NCI-H2107 (cell line): ENCODE results near the gene C2CD4D.
"Not testable (repeated sequence)": the region's sequence is repeated elsewhere in the genome, so short reads cannot be mapped to it uniquely, and the experiment has no call there.

ENCODE experiments used
- DNase-seq: peaks from one replicate; lab custom pipeline; 2025; lab: John Stamatoyannopoulos, UW

C2CD4D gene

DNA sequence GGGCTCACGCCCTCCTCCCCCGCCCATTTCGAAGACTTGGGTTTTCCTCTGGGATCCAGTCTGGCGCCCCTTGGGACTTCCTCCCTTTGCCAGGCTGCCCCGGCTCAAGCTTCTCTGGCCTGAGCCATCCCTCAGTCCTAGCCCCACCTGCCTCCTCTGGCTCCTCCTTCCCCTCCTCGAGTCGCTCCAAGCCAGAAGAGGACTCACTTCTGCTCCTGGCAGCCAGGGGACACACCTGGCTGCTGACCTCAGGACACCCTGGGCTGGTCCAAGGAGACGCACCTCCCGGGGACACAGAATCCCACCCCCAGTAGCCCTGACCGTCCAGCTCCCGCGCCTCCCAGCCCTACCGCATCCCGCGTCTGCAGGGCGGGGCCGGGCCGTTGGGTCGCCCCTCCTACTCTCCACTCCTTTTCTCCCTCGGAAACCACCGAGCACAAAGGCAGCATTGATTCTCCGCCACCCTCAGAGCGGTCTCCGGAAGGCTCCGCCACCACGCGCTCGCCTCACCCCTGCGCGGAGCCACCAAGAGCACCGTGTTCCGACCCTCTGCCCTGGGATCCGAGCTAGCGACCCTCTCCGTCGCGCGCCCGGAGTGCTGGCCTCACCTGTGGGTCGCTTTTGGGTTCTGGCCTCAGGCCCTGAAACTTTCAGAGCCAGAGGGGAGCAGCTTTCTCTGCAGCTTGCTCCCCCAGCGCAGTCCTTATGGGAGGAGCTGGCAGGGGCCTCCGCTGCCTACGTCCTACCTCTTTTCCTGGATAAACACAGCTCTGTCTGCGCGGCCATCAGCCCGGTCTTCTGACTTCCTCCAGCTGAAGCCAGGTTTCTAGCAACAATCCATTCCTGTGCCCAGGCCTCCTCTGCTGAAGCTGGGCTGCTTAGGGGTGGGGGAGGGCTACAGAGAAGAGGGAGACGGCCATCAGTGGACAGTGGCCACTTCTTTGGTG lies at the start of gene C2CD4D:
Gene C2CD4D, minus strand, starts transcription at position 364 of the 947 bp plus-strand sequence. CDS start 831 bp downstream, outside the sequence.
- peak; percentile 50 for DNase-seq

DNA sequence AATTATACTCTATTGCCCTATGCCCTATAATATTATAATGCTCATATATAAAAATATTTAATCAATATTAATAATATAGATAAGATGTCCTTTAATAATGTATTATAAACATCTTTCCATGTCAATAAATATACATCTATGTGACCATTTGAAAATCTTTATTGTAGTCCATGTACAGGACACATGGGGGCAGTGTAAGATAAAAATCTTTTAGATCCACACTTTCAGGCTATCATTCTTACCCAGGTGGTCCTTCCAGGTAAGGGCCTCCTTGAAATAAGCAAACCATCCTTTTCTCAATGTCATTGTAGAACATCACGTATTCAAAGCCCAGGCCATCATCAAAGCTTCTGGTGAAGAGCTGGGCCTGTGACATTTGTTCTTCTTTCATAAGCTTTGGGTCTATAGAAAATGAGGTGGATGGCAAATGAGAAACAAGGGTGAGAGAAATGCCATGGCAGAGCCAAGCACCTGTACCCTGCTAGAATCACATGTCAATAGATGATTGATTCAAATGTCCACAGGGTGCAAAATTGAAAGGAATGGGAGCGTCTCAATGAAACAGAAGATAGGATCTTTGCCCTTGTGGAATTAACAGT lies 49.5 kb upstream of the C2CD4D start:
- DNase-seq, result no peak

DNA sequence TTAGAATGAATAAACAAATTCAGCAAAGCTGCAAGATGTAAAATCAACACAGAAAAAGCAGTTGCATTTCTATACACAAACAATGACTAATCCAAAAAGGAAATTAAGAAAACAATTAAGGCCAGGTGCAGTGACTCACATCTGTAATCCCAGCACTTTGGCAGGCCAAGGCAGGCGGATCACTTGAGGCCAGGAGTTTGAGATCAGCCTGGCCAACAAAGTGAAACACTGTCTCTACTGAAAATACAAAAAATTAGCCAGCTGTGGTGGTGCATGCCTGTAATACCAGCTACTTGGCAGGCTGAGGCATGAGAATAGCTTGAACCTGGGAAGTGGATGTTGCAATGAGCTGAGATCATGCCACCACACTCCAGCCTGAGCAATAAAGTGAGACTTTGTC lies 47.4 kb upstream of the C2CD4D start:
- DNase-seq, result no peak

DNA sequence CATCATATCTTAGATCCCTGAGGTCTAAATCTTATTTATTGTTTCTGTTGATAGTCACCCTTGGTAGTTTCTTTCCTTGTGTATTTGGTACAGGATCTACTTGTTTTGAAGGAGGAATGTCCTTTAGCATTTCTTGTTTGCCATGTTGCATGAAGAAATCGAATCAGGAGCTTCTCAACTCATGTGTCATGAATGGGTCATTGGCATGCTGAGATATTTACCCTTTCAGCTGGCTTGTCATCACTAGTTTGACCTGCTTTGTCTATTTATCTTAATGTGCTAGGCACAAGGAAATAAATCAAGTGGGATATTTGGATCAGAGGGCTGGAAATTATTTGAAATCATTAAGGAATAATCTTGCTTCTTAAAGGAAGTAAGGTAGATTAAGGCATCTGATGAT lies 45.9 kb upstream of the C2CD4D start:
- no peak for DNase-seq

DNA sequence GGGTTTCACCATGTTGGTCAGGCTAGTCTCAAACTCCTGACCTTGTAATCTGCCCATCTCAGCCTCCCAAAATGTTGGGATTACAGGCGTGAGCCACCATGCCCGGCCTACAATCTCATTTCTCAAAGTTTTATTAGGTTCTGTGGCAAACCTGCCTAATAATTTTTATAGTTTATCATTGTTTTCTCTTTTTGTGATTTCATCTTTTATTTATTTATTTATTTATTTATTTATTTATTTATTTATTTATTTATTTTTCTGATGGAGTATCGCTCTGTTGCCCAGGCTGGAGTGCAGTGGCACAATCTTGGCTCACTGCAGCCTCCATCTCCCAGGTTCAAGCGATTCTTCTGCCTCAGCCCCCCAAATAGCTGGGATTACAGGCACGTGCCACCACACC lies 45.3 kb upstream of the C2CD4D start:
- DNase-seq, result not testable (repeated sequence)

DNA sequence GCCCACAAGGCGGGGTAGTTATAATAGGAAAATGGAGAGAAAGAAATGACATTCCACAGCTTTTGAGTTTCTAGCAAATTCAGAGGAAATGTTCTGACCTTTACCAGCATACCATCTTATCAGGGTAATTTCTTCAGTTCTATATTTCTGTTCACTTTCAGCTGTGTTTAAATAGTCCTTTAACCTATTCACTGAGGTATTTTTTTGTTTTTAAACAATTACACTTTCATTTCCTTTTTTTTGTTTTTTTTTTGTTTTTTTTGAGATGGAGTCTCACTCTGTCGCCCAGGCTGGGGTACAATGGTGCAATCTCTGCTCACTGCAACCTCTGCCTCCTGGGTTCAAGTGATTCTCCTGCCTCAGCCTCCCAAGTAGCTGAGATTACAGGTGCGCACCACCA lies 44.8 kb upstream of the C2CD4D start:
- DNase-seq, result not testable (repeated sequence)

DNA sequence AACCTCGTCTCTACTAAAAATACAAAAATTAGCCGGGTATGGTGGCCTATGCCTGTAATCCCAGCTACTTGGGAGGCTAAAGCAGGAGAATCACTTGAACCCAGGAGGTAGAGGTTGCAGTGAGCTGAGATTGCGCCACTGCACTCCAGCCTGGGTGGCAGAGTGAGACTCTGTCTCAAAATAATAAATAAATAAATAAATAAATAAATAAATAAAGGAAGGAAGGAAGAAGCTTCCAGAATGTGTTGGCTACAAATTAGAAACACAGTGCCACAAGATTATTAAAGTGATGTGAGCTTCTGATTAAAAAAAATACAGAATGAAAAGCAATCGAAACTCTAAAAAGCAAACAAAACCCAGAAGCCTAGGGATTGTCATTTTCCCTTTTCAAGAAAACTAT lies 44.3 kb upstream of the C2CD4D start:
- not testable (repeated sequence) for DNase-seq

DNA sequence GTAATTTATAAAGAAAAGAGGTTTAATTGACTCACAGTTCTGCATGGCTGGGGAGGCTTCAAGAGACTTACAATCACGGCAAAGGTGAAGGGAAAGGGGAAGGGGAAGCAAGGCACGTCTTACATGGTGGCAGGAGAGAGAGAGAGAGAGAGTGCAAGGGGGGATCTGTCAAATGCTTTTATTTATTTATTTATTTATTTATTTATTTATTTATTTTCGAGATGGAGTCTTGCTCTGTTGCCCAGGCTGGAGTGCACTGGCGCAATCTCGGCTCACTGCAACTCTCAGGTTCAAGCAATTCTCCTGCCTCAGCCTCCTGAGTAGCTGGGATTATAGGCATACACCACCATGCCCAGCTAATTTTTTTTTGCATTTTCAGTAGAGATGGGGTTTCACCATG lies 43.3 kb upstream of the C2CD4D start:
- DNase-seq, result not testable (repeated sequence)

DNA sequence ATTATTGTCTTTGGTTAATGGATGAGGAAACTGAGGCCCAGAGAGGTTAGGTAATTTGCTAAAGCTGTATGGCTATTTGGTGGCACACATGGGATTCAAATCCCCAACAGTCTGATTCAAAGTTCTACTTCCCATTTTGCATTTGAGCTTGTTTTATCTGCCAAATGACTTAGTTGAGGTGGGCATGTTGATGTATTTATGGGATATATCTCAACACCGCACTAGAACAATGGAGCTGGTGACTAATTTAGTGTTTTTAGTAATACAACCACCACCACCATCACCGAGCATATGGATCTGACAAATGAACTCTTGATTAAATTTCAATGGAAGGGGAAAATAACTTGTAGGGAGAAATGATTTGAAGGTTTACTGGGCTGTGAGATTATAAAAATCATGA lies 42.8 kb upstream of the C2CD4D start:
- no peak for DNase-seq

DNA sequence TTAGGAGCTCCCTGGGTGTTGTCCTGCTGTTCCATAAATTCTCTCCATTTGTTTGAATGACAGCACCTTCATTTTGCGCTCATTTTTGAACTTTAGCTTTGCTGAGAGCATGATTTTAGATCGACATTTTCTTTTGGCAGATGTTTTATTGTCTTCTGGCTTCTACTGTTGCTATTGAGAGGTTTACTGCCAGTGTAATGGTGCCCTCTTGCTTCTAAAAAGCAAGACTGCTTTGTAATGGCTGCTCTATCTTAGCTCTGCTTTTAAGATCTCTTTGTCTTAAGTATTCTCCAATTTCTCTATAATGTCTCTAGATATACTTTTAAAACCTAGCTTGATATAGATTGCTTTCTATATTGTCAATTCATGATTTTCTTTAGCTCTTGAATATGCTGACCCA lies 41.9 kb upstream of the C2CD4D start:
- DNase-seq, result no peak

DNA sequence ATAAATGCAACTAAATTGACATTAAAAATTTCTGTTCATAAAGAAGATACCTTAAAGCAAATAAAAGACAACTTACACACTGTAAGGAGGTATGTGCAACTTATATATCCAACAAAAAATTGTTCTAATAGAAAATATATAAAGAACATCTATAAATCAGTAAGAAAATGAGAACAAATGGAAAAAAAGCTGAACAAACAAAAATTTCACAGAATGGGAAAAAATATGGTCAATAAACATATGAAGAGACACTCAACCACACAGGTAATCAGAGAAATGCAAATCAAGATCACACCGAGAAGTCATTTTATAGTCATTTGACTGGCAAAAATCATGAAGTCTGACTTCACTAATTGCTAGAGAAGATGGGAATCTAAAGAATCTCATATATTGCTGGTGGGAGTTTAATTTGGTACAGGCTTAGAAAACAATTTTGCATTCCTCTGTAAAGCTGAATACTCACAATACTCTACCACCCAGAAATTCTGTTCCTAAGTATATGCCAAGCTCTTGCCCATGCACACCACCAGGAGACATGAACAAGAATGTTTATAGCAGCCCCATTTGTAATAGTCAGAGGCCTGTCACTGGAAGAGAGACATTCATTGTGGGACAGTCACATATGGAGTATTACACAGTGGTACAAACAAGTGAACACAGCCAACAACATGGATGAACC lies 35.9 kb upstream of the C2CD4D start:
- DNase-seq, result no peak

DNA sequence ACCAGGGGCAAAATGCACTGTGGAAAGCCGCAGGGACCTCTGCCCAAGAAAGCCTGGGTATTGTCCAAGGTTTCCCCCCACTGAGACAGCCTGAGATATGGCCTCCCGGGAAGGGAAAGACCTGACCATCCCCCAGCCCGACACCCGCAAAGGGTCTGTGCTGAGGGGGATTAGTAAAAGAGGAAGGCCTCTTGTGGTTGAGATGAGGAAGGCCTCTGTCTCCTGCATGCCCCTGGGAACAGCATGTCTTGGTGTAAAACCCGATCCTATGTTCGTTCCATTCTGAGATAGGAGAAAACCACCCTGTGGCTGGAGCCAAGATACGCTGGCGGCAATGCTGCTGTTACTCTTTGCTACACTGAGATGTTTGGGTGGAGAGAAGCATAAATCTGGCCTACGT lies 33.2 kb upstream of the C2CD4D start:
- not testable (repeated sequence) for DNase-seq

DNA sequence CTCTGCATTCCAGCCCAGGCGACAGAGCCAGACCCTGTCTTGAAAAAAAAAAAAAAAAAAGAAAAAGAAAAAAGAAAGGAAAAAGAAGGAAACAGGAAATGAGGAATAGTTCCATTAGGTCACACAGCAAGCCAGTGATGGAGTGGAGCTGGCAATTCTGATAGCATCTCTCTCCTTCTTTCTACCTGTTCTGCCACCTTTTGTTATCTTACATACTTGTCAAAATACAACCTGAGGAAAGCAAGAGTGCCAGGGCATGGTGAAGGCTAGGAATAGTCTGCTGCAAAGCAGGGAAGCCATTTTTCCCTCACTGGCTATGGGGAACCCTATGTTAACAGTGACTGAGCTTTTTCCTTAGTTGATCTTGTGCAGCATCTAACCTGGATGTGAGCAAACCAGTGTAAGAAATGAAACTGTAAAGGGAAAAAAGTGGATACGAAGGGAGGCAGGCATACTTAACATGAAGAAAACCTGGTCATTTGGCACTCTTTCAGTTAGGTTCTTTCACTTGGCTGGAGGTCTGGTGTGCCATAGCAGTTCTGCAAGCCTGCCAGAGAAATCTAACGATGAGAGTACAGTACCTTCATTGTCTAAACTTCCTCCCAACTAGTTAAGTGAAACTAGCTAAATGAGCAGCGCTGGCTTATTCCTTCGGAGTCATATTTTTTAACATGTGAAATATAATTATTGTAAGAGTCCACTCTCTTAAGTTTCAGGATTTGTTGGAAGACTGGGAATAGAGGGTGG lies 31.8 kb upstream of the C2CD4D start:
- no peak for DNase-seq

DNA sequence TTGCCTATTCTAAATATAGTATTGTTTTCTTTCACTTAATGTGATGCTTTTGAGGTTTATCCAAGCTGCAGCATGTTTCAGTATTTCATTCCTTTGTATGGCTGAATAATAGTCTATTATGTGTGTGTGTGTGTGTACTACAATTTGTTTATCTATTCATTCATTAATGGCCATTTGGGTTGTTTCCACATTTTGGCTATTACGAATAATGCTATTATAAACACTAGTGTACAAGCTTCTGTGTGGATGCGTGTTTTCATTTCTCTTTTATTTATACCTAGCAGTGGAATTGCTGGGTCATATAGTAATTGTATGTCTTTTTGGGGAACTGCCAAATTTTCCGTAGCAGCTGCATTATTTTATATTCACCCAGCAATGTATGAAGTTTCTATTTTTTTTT lies 28.9 kb upstream of the C2CD4D start:
- no peak for DNase-seq

DNA sequence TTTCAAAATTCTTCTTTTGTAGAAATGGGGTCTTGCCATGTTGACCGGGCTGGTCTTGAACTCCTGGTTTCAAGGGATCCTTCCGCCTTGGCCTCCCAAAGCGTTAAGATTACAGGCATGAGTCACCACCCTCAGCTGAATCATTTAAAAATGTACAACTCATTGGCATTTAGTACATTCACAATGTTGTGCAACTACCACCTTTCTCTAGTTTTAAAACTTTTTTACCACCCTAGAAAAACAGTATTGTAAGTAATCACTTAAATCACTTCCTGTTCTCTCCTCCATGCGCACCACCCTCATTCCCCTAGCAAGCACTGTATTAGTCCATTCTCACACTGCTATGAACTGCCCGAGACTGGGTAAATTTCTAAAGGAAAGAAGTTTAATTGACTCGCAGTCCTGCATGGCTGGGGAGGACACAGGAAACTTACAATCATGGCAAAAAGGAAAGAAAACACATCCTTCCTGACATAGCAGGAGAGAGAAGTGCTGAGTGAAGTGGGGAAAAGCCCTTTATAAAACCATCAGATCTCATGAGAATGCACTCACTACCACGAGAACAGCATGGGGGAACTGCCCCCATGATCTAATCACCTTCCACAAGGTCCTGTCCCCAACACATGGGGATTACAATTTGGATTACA lies 28.3 kb upstream of the C2CD4D start:
- no peak for DNase-seq

DNA sequence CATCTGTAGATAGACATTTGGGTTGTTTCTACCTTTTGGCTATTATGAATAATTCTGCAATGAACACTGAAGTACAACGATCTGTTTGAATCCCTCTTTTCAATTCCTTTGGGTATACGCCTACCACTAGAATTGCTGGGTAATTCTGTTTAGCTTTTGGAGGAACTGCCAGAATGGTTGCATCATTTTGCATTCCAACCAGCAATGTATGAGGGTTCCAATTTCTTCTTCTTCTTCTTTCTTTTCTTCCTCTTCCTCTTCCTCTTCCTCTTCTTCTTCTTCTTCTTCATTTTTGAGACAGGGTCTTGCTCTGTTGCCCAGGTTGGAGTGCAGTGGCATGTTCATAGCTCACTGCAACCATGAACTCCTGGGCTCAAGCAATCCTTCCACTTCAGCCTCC lies 27.7 kb upstream of the C2CD4D start:
- no peak for DNase-seq

DNA sequence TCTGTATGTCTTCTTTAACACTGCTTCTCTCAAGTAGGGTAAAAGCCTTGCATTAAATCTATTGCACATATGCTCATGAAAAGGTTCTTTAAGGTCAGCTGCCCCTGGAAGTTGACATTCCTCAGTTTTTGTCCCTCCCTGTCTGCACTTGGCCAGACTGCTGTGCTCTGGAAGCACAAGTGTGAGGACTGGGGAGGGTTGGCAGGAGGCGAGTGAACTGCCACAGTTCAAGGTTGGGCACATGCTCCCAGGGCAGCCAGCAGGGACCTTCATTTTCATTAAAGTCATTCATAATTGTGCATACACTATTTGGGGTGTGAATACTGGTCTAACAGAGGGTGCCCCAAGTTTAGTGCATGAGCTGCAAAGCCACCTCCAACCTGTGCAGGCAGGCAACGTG lies 24.8 kb upstream of the C2CD4D start:
- DNase-seq, result no peak

DNA sequence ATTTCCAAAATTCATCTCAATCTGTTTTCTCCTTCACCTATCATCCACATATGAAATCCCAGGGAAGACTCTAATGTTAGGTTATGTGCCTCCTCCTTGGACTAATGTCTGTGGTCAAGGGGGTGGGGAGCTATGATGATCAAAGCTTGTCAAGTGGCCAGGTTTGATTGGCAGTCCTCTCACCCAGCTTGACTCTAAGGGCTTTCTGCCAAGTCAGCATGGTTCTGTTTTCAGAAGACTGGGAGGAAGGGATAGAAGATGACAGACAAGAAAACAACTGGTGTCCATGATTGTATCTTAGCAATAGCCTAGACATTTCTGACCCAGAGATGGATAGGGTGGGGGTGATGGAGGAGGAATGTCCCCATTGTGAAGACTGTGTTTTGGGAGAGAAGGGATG lies 23.0 kb upstream of the C2CD4D start:
- no peak for DNase-seq

DNA sequence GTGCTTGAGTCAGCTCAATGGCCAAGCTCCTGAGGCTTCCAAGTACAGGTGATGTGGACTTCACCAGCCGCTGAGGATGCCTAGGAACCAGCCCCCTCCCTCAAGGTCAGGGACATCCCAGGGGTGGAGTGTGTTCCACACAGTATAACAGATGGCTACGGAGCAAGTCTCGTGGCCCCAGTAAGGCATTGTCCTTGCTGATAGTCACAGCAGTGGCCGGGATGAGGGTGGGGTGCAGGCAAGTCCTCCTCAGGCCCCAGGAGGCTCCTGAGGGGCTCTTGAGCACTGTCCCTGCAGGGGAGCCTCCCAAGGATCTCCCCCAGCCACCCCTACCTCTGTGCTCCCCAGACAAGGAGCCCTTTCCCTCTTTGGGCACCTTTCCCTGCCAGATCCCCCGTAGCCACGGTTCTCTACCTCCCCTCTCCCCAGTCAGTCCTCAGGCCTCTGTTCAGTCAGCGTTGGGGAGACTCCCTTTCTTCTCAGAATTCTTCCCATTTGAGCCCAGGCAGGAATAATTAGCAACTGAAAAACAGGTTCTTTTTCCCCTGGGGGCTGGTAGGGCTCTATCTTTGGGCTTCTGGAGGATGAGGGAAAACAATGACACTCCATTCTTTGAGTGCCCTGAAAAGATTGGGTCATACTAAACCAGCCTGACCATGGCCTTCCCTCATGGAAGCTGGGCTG lies 21.0 kb upstream of the C2CD4D start:
- DNase-seq, result no peak

DNA sequence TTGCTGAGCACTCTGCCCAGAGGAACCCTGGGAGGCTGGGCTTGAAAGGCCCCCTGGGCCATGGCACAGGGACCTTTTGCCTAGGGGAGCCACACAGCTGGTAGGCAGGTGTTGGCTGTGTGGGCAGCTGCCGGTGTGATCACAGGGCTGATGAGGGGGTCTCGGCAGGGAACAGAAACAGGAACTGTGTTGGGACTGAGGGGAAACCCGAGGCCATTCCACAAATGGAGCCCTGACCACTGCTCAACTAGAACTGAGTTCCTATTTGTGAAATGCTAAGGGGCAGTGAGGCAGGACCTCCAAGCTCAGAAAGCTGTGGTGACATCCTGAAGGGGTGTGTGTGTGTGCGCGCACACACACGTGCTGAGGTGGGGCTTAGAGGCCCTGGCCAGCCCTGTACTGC lies 20.3 kb upstream of the C2CD4D start:
- DNase-seq, result no peak
